ENCODE results near the gene COL24A1.

COL24A1 gene

GRCh38 chr1:86069757-86070145 is 86.8 kb downstream of the COL24A1 start:
- Mint-ChIP-seq H3K9me3 (peaks cover 8% of the 10 kb centered on the region), H3K36me3 (no peaks in the 10 kb centered on the region), H3K4me3 (no peak overlapping the region), H3K27me3 (no peaks in the 10 kb centered on the region), H3K4me1 (no peaks in the 10 kb centered on the region), H3K27ac (no peak overlapping the region)

GRCh38 chr1:86068841-86069756 is 87.5 kb downstream of the COL24A1 start:
- H3K27ac Mint-ChIP-seq: no peak overlapping the region
- no peaks in the 10 kb centered on the region for H3K36me3 Mint-ChIP-seq
- H3K27me3 Mint-ChIP-seq: no peaks in the 10 kb centered on the region
- peaks cover 8% of the 10 kb centered on the region for H3K9me3 Mint-ChIP-seq
- no peak overlapping the region for H3K4me3 Mint-ChIP-seq
- H3K4me1 Mint-ChIP-seq: no peaks in the 10 kb centered on the region

GRCh38 chr1:86068271-86068721 is 88.3 kb downstream of the COL24A1 start:
- no peaks in the 10 kb centered on the region for H3K36me3 Mint-ChIP-seq
- H3K4me1 Mint-ChIP-seq: no peaks in the 10 kb centered on the region
- no peak overlapping the region for H3K4me3 Mint-ChIP-seq
- no peaks in the 10 kb centered on the region for H3K27me3 Mint-ChIP-seq
- peaks cover 8% of the 10 kb centered on the region for H3K9me3 Mint-ChIP-seq
- H3K27ac Mint-ChIP-seq: no peak overlapping the region

GRCh38 chr1:86067626-86068025 is 88.9 kb downstream of the COL24A1 start:
- Mint-ChIP-seq H3K4me1 (no peaks in the 10 kb centered on the region), H3K27ac (no peak overlapping the region), H3K9me3 (peaks cover 8% of the 10 kb centered on the region), H3K27me3 (no peaks in the 10 kb centered on the region), H3K36me3 (no peaks in the 10 kb centered on the region), H3K4me3 (no peak overlapping the region)

GRCh38 chr1:86064899-86065298 is 91.7 kb downstream of the COL24A1 start:
- Mint-ChIP-seq H3K9me3 (peaks cover 8% of the 10 kb centered on the region), H3K27ac (no peak overlapping the region), H3K4me3 (no peak overlapping the region), H3K27me3 (no peaks in the 10 kb centered on the region), H3K36me3 (no peaks in the 10 kb centered on the region), H3K4me1 (no peaks in the 10 kb centered on the region)

GRCh38 chr1:86063721-86064120 is 92.9 kb downstream of the COL24A1 start:
- Mint-ChIP-seq H3K36me3 (no peaks in the 10 kb centered on the region), H3K27me3 (no peaks in the 10 kb centered on the region), H3K27ac (no peak overlapping the region), H3K4me1 (no peaks in the 10 kb centered on the region), H3K9me3 (no peaks in the 10 kb centered on the region), H3K4me3 (no peak overlapping the region)

- Mint-ChIP-seq H3K4me3 (no peak overlapping the region), H3K9me3 (no peaks in the 10 kb centered on the region), H3K27me3 (no peaks in the 10 kb centered on the region), H3K4me1 (no peaks in the 10 kb centered on the region), H3K36me3 (no peaks in the 10 kb centered on the region), H3K27ac (no peak overlapping the region)
These were observed 94.1 kb downstream of the COL24A1 start for GRCh38 chr1:86062453-86062852.

- H3K9me3 Mint-ChIP-seq: no peaks in the 10 kb centered on the region
- no peak overlapping the region for H3K4me3 Mint-ChIP-seq
- no peaks in the 10 kb centered on the region for H3K4me1 Mint-ChIP-seq
- H3K27ac Mint-ChIP-seq: no peak overlapping the region
- H3K27me3 Mint-ChIP-seq: no peaks in the 10 kb centered on the region
- no peaks in the 10 kb centered on the region for H3K36me3 Mint-ChIP-seq
These were observed 95.0 kb downstream of the COL24A1 start for GRCh38 chr1:86061551-86061990.

- Mint-ChIP-seq H3K4me1 (no peaks in the 10 kb centered on the region), H3K4me3 (no peak overlapping the region), H3K9me3 (peaks cover 8% of the 10 kb centered on the region), H3K36me3 (no peaks in the 10 kb centered on the region), H3K27ac (no peak overlapping the region), H3K27me3 (peaks cover 2% of the 10 kb centered on the region)
These were observed 102.2 kb downstream of the COL24A1 start for GRCh38 chr1:86054396-86054795.

GRCh38 chr1:86052948-86053698 is 103.4 kb downstream of the COL24A1 start:
- Mint-ChIP-seq H3K4me1 (no peaks in the 10 kb centered on the region), H3K27me3 (peaks cover 2% of the 10 kb centered on the region), H3K36me3 (no peaks in the 10 kb centered on the region), H3K9me3 (peaks cover 8% of the 10 kb centered on the region), H3K4me3 (no peak overlapping the region), H3K27ac (no peak overlapping the region)

- no peaks in the 10 kb centered on the region for H3K27me3 Mint-ChIP-seq
- no peaks in the 10 kb centered on the region for H3K9me3 Mint-ChIP-seq
- no peak overlapping the region for H3K4me3 Mint-ChIP-seq
- H3K4me1 Mint-ChIP-seq: no peaks in the 10 kb centered on the region
- no peak overlapping the region for H3K27ac Mint-ChIP-seq
- H3K36me3 Mint-ChIP-seq: no peaks in the 10 kb centered on the region
These were observed 121.5 kb downstream of the COL24A1 start for GRCh38 chr1:86035101-86035500.

GRCh38 chr1:86030180-86030579 is 126.4 kb downstream of the COL24A1 start:
- Mint-ChIP-seq H3K27ac (no peak overlapping the region), H3K4me3 (no peak overlapping the region), H3K36me3 (no peaks in the 10 kb centered on the region)

GRCh38 chr1:86018283-86018923 is 138.2 kb downstream of the COL24A1 start:
- H3K27ac Mint-ChIP-seq: no peak overlapping the region
- H3K9me3 Mint-ChIP-seq: no peaks in the 10 kb centered on the region
- H3K4me1 Mint-ChIP-seq: no peaks in the 10 kb centered on the region
- H3K27me3 Mint-ChIP-seq: no peaks in the 10 kb centered on the region
- no peaks in the 10 kb centered on the region for H3K36me3 Mint-ChIP-seq
- H3K4me3 Mint-ChIP-seq: no peak overlapping the region

More at GRCh38 chr1:86030180-86030579, 126.4 kb downstream of the COL24A1 start:
- no peaks in the 10 kb centered on the region for H3K9me3 Mint-ChIP-seq
- no peaks in the 10 kb centered on the region for H3K4me1 Mint-ChIP-seq
- H3K27me3 Mint-ChIP-seq: no peaks in the 10 kb centered on the region

- H3K36me3 Mint-ChIP-seq: no peaks in the 10 kb centered on the region
- H3K9me3 Mint-ChIP-seq: no peaks in the 10 kb centered on the region
- no peak overlapping the region for H3K4me3 Mint-ChIP-seq
- no peaks in the 10 kb centered on the region for H3K4me1 Mint-ChIP-seq
- H3K27me3 Mint-ChIP-seq: no peaks in the 10 kb centered on the region
- no peak overlapping the region for H3K27ac Mint-ChIP-seq
These were observed 140.4 kb downstream of the COL24A1 start for GRCh38 chr1:86016076-86016759.

- H3K27ac Mint-ChIP-seq: no peak overlapping the region
- no peaks in the 10 kb centered on the region for H3K9me3 Mint-ChIP-seq
- H3K4me1 Mint-ChIP-seq: no peaks in the 10 kb centered on the region
- no peaks in the 10 kb centered on the region for H3K36me3 Mint-ChIP-seq
- H3K27me3 Mint-ChIP-seq: no peaks in the 10 kb centered on the region
- H3K4me3 Mint-ChIP-seq: no peak overlapping the region
These were observed 141.2 kb downstream of the COL24A1 start for GRCh38 chr1:86015375-86015774.
